H1 (cell line): ENCODE measurements around the gene SLC25A51. TPM values are rescaled to one million over a fixed set of nuclear protein-coding genes. Genes with fewer than 3 reads are reported as not detected.

Experiments
- CHD7 ChIP-seq: fragments of 300-600 bp; sonication (generic); IDR thresholded peaks from 2 replicates; pipeline ENCODE4 v1.7.1; 2012; ENCODE audit warnings: low read length, moderate library complexity, mild to moderate bottlenecking, inconsistent platforms; ENCODE audit not compliant: insufficient replicate concordance
- EP300 ChIP-seq, 2 experiments: IDR thresholded peaks; 1 replicate in 1 of 2; 2 replicates in 1 of 2; pipeline ENCODE4 v1.6.1; 2011 to 2012; ENCODE audit warnings: low read depth in 2 of 2, low read length in 2 of 2, mild to moderate bottlenecking in 2 of 2, borderline replicate concordance in 1 of 2, inconsistent platforms in 1 of 2, moderate library complexity in 1 of 2
- SP2 ChIP-seq: IDR thresholded peaks from 2 replicates; pipeline ENCODE4 v1.6.1; 2012; ENCODE audit warnings: mild to moderate bottlenecking, low read length, inconsistent platforms
- SRF ChIP-seq: IDR thresholded peaks from 2 replicates; pipeline ENCODE4 v1.6.1; 2011; ENCODE audit warnings: mild to moderate bottlenecking, low read depth, low read length, moderate library complexity
- TCF12 ChIP-seq: IDR thresholded peaks from 2 replicates; pipeline ENCODE4 v1.6.1; 2011; ENCODE audit warnings: low read depth, mild to moderate bottlenecking, low read length
- polyA plus RNA-seq, 7 experiments: library from polyadenylated mRNA; depleted of rRNA in 3 of 7; stranded (reverse) in 5 of 7; unstranded in 2 of 7; fragments of >200 nt in 5 of 7; fragments of 200-250 nt in 2 of 7; gene quantifications; 1 replicate in 5 of 7; 2 replicates in 1 of 7; 4 replicates in 1 of 7; pipeline versions ENCODE4 v1.2.1 to v1.2.3, GENCODE V29; 2011 to 2013; ENCODE audit warnings: missing spikeins in 2 of 7, mixed read lengths in 2 of 7
- total RNA-seq: library from RNA; stranded (reverse); fragmentation: NEBNext Ultra II Directional; extraction: Animal tissue kit (Norgen Biotek cat#: 25700); gene quantifications from 2 replicates; pipeline ENCODE4 v1.2.1, GENCODE V29; 2021

Gene SLC25A51
- total and polyA plus RNA-seq, 2 of the 8 experiments (the other 6 are each of a cell fraction or from before 2014, with no cell fraction given): 8.0 to 14.5 TPM

DNA sequence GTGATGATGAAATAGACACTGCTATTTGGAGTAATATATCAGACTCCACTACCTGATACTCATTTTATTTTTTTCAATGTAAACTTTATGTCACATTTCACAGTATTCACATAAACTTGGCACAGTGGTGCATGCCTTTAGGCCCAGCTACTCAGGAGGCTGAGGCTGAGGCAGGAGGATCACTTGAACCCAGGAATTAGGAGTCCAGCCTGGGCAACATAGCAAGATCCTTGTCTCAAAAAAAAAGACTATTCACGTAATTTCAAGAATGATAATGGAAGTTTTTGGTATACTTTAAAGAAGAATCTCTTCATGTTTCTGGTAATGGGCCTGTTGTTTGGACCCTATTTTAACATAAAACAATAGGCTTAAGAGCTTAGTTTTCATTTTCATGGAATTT, 47.4 kb downstream of the SLC25A51 start (continued):
- TF ChIP-seq CHD7: no peak
- TF ChIP-seq TCF12: no peak
- no peak for TF ChIP-seq EP300 (IDR thresholded peaks at IDR 0.05; ENCODE audit: borderline replicate concordance in 1 of 2, low read depth in 2 of 2, low read length in 2 of 2)
- no peak for TF ChIP-seq SP2
- no peak for TF ChIP-seq SRF
- TF ChIP-seq, all 59 proteins: peak for 0
